GM23248 (cell line): ENCODE data around the gene RARS2.

Source experiments
- EZH2 ChIP-seq: fragments of 200-600 bp; sonication (generic); IDR thresholded peaks from 2 replicates; pipeline ENCODE4 v1.6.1; 2018; ENCODE audit warnings: antibody characterized with exemption, mild to moderate bottlenecking; ENCODE audit not compliant: insufficient read depth, poor library complexity, severe bottlenecking
- EZH2phosphoT487 ChIP-seq: fragments of 200-600 bp; sonication (generic); IDR thresholded peaks from 2 replicates; pipeline ENCODE4 v1.6.1; 2018; ENCODE audit warnings: antibody characterized with exemption, moderate library complexity, mild to moderate bottlenecking, low read depth; ENCODE audit not compliant: insufficient read depth

GRCh38 chr6:87623248-87623647 lies 33.5 kb upstream of the RARS2 start:
- no peak for TF ChIP-seq EZH2
- no peak for TF ChIP-seq EZH2phosphoT487
